Astrocyte (in vitro differentiated cells and primary cell): ENCODE measurements around the gene FOXA2.

ENCODE experiments used
- EZH2 ChIP-seq: IDR thresholded peaks from 2 replicates; pipeline ENCODE4 v1.6.1; 2012; ENCODE audit warnings: mild to moderate bottlenecking, low read length, inconsistent platforms; ENCODE audit not compliant: insufficient read depth
- TF ChIP-seq, protein P1 (sequence below): IDR thresholded peaks from 2 replicates; pipeline ENCODE4 v1.5.1; 2011; ENCODE audit warnings: low read depth, mild to moderate bottlenecking, inconsistent platforms, low read length, moderate library complexity; ENCODE audit not compliant: insufficient read depth

DNA sequence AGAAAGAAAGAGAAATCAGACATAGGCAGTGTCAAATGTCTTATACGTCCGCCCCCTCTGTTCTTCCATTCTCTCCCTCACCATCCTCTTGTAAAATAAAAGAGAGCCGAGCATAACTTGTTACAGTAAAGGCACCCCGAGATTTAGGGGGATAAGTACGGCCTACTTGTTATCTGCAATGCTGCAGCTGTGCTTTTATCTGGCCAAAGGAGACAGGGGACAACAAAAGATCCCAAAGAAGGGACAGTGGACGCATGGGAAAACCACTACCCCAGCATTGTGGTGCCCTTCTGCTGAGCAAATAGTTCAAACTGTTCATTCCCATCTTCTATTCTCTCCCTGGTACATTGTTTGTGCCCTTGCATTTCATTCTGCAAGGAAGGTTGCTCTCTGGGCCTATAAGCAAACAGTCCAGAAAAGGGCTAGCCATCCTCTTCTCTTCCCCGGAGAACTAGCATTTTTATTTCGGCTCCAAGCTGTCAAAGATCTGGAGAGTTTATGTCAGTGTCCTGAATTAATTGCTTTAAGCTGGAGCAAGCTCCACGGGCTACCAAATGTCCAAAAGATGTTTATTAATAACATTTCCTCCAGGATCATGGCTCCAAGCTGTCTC is 22.3 kb downstream of the FOXA2 start:
- TF ChIP-seq, protein P1, sequence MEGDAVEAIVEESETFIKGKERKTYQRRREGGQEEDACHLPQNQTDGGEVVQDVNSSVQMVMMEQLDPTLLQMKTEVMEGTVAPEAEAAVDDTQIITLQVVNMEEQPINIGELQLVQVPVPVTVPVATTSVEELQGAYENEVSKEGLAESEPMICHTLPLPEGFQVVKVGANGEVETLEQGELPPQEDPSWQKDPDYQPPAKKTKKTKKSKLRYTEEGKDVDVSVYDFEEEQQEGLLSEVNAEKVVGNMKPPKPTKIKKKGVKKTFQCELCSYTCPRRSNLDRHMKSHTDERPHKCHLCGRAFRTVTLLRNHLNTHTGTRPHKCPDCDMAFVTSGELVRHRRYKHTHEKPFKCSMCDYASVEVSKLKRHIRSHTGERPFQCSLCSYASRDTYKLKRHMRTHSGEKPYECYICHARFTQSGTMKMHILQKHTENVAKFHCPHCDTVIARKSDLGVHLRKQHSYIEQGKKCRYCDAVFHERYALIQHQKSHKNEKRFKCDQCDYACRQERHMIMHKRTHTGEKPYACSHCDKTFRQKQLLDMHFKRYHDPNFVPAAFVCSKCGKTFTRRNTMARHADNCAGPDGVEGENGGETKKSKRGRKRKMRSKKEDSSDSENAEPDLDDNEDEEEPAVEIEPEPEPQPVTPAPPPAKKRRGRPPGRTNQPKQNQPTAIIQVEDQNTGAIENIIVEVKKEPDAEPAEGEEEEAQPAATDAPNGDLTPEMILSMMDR: no peak
- no peak for TF ChIP-seq EZH2
